ENCODE results near the gene IFI30. TPM values are rescaled to one million over a fixed set of nuclear protein-coding genes. Genes with fewer than 3 reads are reported as not detected.
A peak's percentile ranks its signal among the peaks of the same experiment; 100 is the strongest.

The IFI30 gene
- total RNA-seq, 2 donors from 2014 or later, result 8.1 to 43.2 TPM

DNA sequence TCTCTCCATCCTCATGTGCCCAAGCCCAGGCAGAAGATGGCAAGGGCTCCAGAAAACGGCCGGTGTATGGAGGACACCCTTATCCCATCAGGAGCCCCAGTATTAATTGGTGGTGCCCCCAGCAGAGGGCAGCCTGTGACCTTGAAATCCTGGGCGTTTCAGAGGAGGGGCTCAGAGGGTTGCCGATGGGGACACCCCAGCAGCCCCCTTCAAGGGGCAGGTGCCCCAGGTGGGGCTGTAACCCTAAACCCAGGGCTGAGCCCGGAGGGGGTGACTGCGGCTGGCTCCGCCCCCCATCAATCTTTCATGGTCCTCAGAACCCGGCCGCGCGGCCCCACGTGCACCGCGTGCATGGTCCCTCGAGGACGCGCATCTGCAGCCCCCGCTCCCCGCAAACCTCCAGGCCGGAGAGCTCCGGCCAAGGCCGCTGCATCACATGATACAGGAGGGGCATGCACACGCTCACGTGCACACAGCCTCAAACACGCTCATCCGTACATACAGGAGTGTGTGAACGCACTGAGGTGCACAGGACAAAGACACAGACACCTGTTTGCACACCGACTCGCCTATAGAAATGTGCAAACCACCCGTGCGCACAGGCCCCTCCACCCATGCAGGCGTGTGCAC, 29.3 kb downstream of the IFI30 start:
- peak overlapping the region; percentile 31 to 86 for H3K27ac ChIP-seq
- DNase-seq (ENCODE audit: low spot score), result no peak

DNA sequence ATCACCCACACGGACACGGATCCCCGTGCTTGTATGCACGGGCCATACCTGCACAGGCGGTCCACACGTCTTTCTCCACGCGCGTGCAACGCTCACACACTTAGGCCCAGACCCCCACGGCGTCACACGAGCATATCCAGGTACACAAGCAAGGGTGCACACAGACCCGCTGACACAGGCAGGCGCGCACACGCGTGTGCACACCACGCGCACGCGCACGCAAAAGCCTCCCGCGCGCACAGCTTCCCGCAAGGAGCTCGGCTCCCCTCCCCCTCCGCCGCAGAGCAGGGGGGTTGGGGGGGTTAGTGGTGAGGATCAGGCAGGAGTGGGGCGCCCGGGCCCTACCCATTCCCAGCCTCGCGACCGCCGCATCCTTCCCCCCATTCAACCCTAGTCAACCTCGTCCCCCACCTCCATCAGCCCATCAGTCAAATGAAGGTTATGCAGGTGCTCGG, 29.8 kb downstream of the IFI30 start:
- DNase-seq (ENCODE audit: low spot score), result no peak
- Histone ChIP-seq H3K4me1 (peaks cover 0 to 28% of the 10 kb centered on the region in 2 donors), H3K27me3 (no peaks in the 10 kb centered on the region), H3K27ac (peak overlapping the region; percentile 77 to 86), H3K9me3 (no peaks in the 10 kb centered on the region), H3K4me3 (peak overlapping the region; percentile 74 to 85), H3K36me3 (peaks cover 16% of the 10 kb centered on the region)
- TF ChIP-seq, protein P1, sequence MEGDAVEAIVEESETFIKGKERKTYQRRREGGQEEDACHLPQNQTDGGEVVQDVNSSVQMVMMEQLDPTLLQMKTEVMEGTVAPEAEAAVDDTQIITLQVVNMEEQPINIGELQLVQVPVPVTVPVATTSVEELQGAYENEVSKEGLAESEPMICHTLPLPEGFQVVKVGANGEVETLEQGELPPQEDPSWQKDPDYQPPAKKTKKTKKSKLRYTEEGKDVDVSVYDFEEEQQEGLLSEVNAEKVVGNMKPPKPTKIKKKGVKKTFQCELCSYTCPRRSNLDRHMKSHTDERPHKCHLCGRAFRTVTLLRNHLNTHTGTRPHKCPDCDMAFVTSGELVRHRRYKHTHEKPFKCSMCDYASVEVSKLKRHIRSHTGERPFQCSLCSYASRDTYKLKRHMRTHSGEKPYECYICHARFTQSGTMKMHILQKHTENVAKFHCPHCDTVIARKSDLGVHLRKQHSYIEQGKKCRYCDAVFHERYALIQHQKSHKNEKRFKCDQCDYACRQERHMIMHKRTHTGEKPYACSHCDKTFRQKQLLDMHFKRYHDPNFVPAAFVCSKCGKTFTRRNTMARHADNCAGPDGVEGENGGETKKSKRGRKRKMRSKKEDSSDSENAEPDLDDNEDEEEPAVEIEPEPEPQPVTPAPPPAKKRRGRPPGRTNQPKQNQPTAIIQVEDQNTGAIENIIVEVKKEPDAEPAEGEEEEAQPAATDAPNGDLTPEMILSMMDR (IDR thresholded peaks at IDR 0.05), result no peak

More for the DNA sequence above, 29.3 kb downstream of the IFI30 start:
- Histone ChIP-seq H3K4me3 (peak overlapping the region; percentile 74 to 85), H3K27me3 (no peaks in the 10 kb centered on the region), H3K9me3 (no peaks in the 10 kb centered on the region), H3K4me1 (peaks cover 0 to 23% of the 10 kb centered on the region in 2 donors), H3K36me3 (peaks cover 21% of the 10 kb centered on the region)
- TF ChIP-seq, protein P1 (IDR thresholded peaks at IDR 0.05), result peak in 1 of 2 donors; percentile 41

DNA sequence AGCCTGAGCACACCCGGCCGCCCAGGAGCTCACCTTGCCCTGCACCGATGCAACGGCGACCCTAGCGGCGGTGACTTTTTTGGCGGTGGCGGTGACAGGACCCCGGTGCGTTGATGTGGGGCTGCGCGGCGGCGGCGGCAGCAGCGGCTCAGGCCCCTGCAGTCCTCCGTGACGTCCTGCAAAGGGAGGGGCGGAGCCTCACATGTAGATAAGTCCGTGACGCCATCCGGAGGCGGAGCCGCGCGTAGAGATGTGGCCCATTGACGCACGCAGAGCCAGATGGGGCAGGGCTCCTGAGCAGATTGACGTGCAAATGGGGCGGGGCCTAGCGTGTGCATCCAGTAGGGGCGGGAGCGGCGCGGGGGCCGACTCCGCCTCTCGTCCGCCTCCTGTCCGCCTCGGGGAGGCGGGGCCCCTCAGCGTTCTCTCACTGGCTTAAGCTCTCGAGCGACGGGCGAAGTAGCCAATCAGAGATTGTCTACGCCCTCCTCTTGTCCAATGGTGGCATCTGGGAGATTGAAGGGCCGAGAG, 30.3 kb downstream of the IFI30 start, which contains the start of gene RAB3A:
Gene RAB3A, minus strand, starts transcription at position 180 of the 531 bp plus-strand sequence. CDS start 1,302 bp downstream, outside the sequence.
- peak within 1 kb of the TSS; percentile 74 to 85 for H3K4me3 ChIP-seq
- no peaks in the 10 kb centered on the region for H3K27me3 ChIP-seq
- TF ChIP-seq, protein P1 (IDR thresholded peaks at IDR 0.05), result no peak
- DNase-seq (ENCODE audit: low spot score), result peak; percentile 100
- H3K27ac ChIP-seq, result peak within 1 kb of the TSS; percentile 100
- H3K36me3 ChIP-seq, result peaks cover 12% of the 10 kb centered on the region
- peaks cover 0 to 28% of the 10 kb centered on the region in 2 donors for H3K4me1 ChIP-seq
- H3K9me3 ChIP-seq, result no peaks in the 10 kb centered on the region

DNA sequence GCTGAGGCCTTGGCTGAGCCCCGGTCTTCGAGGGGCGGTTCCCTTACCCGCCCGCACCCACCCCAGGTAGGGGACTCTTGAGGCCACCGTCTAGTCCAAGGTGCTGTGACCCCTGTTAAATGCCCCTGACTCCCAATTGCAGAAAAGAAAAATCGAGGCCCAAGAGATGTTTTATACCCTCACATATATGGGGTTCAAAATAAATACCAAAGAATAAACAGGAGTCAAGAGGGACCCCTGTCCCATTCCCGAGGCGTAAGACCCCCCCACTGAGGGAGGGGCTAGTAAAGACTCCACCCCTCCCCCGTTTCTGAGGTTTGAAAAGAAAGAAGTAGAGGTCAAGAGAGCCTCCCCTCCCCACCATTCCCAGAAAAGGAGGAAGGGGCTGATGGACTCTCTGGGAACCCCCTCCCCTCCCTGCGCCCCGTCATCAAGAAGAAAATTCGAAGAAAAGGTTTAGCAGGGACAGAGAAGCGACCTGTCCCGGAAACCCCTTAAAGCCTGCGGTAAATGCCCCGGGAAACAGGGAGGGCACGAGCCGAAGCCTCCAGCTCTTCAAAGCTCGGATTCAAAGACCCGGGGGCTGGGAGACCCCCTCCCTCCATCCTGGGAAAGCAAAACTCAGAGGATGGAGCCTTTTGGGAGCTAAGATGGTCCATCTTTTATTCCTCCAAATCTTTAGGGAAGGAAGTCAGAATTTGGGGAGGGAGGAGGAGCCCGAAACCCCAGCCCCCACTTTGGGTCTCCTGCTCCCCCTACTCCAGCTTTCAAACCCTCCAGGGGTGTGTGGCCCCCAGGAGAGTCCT, 31.0 kb downstream of the IFI30 start:
- H3K9me3 ChIP-seq, result no peaks in the 10 kb centered on the region
- peaks cover 7% of the 10 kb centered on the region for H3K36me3 ChIP-seq
- peak overlapping the region; percentile 55 to 75 for H3K4me3 ChIP-seq
- H3K4me1 ChIP-seq, result peaks cover 0 to 28% of the 10 kb centered on the region in 2 donors
- H3K27ac ChIP-seq, result peak overlapping the region; percentile 100
- TF ChIP-seq, protein P1 (IDR thresholded peaks at IDR 0.05), result no peak
- no peaks in the 10 kb centered on the region for H3K27me3 ChIP-seq
- DNase-seq (ENCODE audit: low spot score), result no peak

DNA sequence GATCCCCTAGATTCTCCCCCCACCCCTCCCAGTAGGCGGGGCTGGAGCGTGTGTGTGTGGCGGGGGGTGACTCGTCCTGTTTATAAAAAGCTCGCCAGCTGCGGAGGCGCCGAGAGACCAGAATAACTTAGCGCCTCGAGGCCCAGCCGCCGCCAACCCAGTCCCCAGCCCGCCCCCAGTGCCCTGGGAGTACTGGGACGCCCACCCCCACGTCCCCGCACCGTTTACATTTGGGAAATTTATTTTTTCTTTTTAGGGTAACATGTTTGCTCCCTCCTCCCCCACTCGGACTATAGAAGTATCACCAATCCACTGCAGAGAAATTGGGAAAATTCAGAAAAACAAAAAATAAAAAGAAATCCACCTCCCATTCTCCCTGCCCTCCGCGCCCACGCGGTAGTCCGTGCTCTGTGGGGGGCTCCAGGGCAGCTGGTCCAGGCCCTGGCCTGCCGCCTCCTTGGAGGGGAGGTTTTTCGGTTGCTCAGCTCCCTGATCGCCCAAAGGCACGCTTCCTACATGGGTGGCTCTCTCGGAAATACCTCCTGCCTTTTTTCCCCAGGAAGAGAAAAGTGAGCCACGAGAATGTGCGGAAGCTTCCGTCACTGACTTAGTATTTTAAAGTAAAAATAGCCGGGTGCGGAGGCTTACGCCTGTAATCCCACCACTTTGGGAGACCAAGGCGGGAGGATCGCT, 31.7 kb downstream of the IFI30 start:
- Histone ChIP-seq H3K27me3 (no peaks in the 10 kb centered on the region), H3K4me3 (peak overlapping the region; percentile 55 to 75), H3K36me3 (no peaks in the 10 kb centered on the region), H3K9me3 (no peaks in the 10 kb centered on the region), H3K4me1 (peaks cover 0 to 28% of the 10 kb centered on the region in 2 donors), H3K27ac (peak overlapping the region; percentile 100)
- DNase-seq (ENCODE audit: low spot score), result peak; percentile 87
- TF ChIP-seq, protein P1 (IDR thresholded peaks at IDR 0.05), result no peak

Measured in right atrium auricular region (tissue), 2 donors.